K562 (cell line): ENCODE measurements around the gene CARD9. TPM values are rescaled to one million over a fixed set of nuclear protein-coding genes. Genes with fewer than 3 reads are reported as not detected.

Experiments used
- CCAR2 ChIP-seq: fragments of 200-400 bp; formaldehyde crosslinking; IDR thresholded peaks from 2 replicates; pipeline ENCODE4 v1.6.1; 2017; ENCODE audit warnings: mild to moderate bottlenecking, low read depth, low read length
- HIVEP1 ChIP-seq: fragments of 250-450 bp; sonication (Bioruptor Pico); IDR thresholded peaks from 2 replicates; pipeline ENCODE4 v1.4.0; 2020; ENCODE audit warnings: mild to moderate bottlenecking
- POLR2AphosphoS5 ChIP-seq: IDR thresholded peaks from 2 replicates; pipeline ENCODE4 v1.6.1; 2011; ENCODE audit warnings: mild to moderate bottlenecking, low read depth, low read length, moderate library complexity; ENCODE audit not compliant: control insufficient read depth, insufficient read depth
- RB1 ChIP-seq: fragments of 450-650 bp; IDR thresholded peaks from 2 replicates; pipeline ENCODE4 v1.6.1; 2017; ENCODE audit warnings: low read depth, mild to moderate bottlenecking
- SFPQ ChIP-seq: fragments of 200-400 bp; formaldehyde crosslinking; IDR thresholded peaks from 2 replicates; pipeline ENCODE4 v1.6.1; 2017; ENCODE audit warnings: mild to moderate bottlenecking, low read depth, low read length, moderate library complexity
- VEZF1 ChIP-seq: fragments of 200-800 bp; sonication (Bioruptor generic); IDR thresholded peaks from 2 replicates; pipeline ENCODE4 v1.6.1; 2017; ENCODE audit warnings: missing genetic modification characterization, missing compliant biosample characterization
- polyA plus RNA-seq, 8 experiments: library from polyadenylated mRNA; depleted of rRNA in 4 of 8; stranded (reverse) in 5 of 8; unstranded in 3 of 8; fragments of >200 nt; fragmentation: Nextera tagmentation in 2 of 8; fragmentation: Illumina TruSeq in 1 of 8; extraction: Ambion mirVana in 2 of 8; extraction: Trizol in 1 of 8; gene quantifications; 2 replicates each; pipeline versions ENCODE4 v1.2.1 to v1.2.3, GENCODE V29; 2011 to 2014; ENCODE audit warnings: inconsistent platforms in 1 of 8, missing spikeins in 1 of 8
- total RNA-seq, 7 experiments: library from RNA; depleted of rRNA in 6 of 7; stranded (reverse); fragments of >200 nt in 6 of 7; fragmentation: Illumina TruSeq in 2 of 7; extraction: Trizol in 2 of 7; gene quantifications; 2 replicates each; pipeline versions ENCODE4 v1.2.1 to v1.2.3, GENCODE V29; 2011 to 2021; ENCODE audit warnings: low replicate concordance in 1 of 7

Gene CARD9
- total and polyA plus RNA-seq, 9 of the 15 experiments (the other 6 are each of a cell fraction or from before 2014, with no cell fraction given): 1.7 to 53.0 (median 9.7) TPM

GRCh38 chr9:136400038-136400834, 26.8 kb upstream of the CARD9 start, which contains the start of gene SNAPC4 (continued):
- TF ChIP-seq SFPQ: no peak
- no peak for TF ChIP-seq CCAR2
- TF ChIP-seq HIVEP1 (CRISPR knock-in tag): no peak
- peak; percentile 93 for TF ChIP-seq RB1
- peak; percentile 47; the same call in 1 of the 2 replicates for TF ChIP-seq POLR2AphosphoS5
- TF ChIP-seq VEZF1 (CRISPR knock-in tag): peak; percentile 55
